Endometrium (tissue), 2 donors: ENCODE results near the gene PLEKHM1.
"Not testable (repeated sequence)": the region's sequence is repeated elsewhere in the genome, so short reads cannot be mapped to it uniquely, and the experiment has no call there.

Experiments
- FAIRE-seq: peaks from 2 replicates; lab custom pipeline; 2012; peaks lifted over from hg19 to GRCh38; lab: Jason Lieb, UNC
- donor health status: control.
- donor health status: control.

Gene PLEKHM1

GRCh38 chr17:45490615-45491433 is at the start of gene PLEKHM1:
TSS of gene PLEKHM1 (minus strand) at chr17:45490721. CDS start at chr17:45482484, 8,237 bp downstream.
- not testable (repeated sequence) for FAIRE-seq

GRCh38 chr17:45538168-45538567 is 47.6 kb upstream of the PLEKHM1 start:
- FAIRE-seq: not testable (repeated sequence)

- not testable (repeated sequence) for FAIRE-seq
Observed at GRCh38 chr17:45506072-45506471, 15.6 kb upstream of the PLEKHM1 start.

- not testable (repeated sequence) for FAIRE-seq
Observed at GRCh38 chr17:45505183-45505582, 14.7 kb upstream of the PLEKHM1 start.

DNA sequence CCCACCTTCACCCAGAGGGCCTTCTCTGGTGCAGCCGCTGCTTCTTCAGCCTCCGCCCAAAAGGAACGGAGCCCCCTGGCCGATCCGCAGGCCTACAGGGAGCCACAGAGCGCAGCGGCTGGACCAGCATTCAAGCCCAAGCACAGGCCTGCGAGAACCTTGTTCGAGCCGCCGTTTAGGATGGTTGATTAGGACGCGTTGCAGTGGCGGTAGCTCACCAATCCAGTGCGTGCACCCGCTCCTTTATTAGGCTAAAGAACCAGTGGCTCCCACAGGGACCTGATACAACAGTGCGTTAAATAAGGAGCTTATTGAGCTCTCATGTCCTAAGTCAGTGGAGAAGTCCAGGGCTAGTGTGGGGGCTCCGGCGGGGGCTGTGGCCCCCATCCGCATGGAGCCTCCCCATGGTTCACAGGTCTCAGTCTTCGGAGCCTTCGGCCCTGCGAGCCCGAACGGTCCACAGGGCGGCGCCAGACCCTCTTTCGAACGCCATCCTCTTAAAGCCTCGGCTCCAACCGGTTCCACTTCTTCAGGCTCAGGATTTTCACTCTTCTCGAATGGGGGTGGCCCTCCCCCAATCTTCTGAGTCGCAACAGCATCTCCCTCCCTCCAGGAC is 10.7 kb upstream of the PLEKHM1 start:
- FAIRE-seq: not testable (repeated sequence)

DNA sequence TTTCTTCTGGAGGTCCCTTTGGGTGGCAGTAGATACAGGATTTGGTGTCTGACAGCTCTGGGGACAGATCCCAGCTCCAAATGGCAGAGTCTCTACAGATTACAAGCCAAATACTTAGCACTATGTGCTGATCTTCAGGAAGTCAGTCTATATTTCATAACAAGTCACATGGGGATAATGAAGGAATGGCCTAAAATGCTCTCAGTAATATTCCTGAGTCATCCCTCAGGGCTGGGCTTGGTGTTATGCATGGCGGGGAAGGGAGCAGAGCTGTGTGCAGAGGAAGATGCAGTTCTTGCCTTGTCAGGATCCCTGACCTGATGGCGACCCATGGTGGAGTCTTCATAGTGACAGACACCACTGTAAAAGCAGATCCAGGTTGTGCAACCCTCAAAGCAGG is 10.0 kb upstream of the PLEKHM1 start:
- not testable (repeated sequence) for FAIRE-seq

DNA sequence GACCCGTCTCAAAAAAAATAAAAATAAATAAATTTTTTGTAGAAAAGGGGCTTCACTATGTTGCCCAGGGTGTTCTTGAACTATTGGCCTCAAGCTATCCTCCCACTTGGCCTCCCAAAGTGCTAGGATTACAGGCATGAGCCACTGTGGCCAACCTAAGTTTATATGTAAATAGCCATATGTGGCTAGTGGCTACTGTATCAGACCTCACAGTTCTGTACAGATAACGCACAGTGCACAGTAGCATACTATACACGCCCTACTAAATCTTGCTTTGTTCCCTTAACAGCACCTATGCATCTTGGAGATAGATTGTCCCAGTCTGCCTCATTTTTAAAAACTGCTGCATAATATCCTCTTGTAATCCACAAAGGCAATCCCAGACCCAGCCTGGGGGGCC is 8.7 kb upstream of the PLEKHM1 start:
- not testable (repeated sequence) for FAIRE-seq

DNA sequence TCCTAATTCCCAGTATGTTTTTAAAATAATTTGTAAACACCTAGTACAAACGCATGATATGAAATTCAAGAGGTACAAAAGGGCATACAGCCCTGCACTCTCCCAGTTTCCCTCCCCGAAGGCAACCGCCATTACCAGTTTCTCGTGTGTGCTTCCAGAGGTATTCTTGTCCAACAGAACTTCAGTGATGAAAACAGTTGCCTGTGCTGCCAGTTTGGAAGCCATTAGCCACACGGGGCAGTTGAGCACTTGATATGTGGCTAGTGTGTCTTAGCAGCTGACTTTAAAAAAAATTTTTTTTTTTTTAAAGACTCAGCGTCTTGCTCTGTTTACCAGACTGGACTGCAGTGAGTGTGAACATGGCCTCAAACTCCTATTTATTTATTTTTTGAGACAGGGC is 7.9 kb upstream of the PLEKHM1 start:
- FAIRE-seq: not testable (repeated sequence)

- not testable (repeated sequence) for FAIRE-seq
Observed at GRCh38 chr17:45497449-45497848, 6.9 kb upstream of the PLEKHM1 start.

DNA sequence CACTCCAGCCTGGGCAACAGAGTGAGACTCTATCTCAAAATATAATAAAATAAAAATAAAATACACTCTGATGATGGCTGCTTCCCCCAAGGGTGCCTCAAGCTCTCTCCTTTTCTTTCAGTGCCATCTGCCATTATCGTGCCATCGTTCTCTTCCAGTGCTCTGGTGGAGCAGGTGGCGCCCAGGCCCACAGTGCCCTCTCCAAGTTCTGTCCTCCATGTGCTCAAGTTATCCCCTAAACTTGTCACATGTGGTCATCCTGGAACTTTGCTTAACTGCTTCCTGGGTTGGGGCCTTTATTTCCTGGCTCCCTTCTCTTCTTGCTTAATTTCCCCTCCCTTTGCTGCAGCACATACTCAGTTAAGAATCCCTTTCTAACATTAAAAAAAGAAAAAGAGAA is 6.0 kb upstream of the PLEKHM1 start:
- FAIRE-seq: not testable (repeated sequence)

- not testable (repeated sequence) for FAIRE-seq
Observed at GRCh38 chr17:45494556-45494955, 4.0 kb upstream of the PLEKHM1 start.

GRCh38 chr17:45492156-45492555 is 1.6 kb upstream of the PLEKHM1 start:
- not testable (repeated sequence) for FAIRE-seq

DNA sequence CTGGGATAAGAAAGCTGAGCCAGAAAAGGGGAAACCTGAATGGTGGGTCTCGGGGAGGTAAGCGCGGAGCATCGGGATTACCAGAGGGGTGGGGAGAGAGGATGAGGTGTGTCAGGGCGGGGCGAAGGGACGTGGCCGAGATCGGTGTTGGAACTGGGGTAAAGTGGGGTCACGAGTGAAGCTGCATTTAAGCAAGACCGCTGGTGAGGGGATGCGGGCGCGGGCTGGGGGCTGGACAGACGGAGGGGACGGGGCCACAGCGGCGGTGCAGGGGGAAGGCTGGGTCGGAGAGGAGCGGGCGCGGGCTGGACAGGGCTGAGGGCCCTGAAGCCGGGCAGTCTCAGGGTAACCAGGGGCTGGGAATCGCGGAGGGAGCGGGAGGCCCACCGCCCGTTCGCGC is 323 bp downstream of the PLEKHM1 start:
- not testable (repeated sequence) for FAIRE-seq

GRCh38 chr17:45487704-45488103 is 2.8 kb downstream of the PLEKHM1 start:
- FAIRE-seq: not testable (repeated sequence)

GRCh38 chr17:45483591-45484216 is 6.8 kb downstream of the PLEKHM1 start:
- not testable (repeated sequence) for FAIRE-seq

DNA sequence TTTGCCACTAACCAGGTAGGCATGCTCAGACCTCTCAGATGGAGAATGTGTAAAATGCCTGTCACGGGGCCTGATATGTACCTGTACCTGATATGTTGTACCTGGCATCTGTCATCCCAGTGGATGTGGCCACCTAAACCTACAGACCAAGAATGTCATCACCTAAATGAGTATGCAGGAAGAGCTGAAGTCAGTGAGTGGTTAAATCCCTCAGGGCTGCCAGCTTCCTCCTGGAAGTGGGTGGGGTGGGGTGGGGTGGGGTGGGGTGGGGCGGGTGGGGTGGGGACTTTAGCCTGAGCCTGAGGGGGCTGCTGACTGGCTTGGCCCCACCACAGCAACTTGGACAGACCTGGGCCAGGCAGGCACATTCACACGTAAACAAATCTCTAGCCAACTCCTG is 7.3 kb downstream of the PLEKHM1 start:
- not testable (repeated sequence) for FAIRE-seq

GRCh38 chr17:45482317-45482716 is 8.2 kb downstream of the PLEKHM1 start:
- FAIRE-seq: not testable (repeated sequence)

DNA sequence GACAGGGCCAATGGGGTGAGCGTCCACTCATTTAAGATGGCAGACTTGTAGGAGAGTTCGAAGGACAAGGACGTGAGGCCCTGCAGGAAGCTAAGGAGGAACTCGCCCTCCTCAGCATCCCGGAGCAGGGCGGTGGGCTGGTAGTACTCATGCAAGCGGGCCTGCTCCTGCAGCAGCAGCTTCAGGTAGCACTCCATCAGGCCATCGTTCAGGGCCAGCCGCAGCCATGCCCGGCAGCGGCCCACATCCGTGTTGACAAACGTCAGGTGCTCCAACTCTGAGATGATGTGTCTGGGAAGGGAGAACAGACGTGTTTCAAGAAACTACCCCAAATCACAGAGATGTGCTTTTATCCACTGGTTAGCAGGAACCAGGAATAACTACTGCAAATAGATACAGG is 15.1 kb downstream of the PLEKHM1 start:
- FAIRE-seq: not testable (repeated sequence)

GRCh38 chr17:45472249-45472648 is 18.3 kb downstream of the PLEKHM1 start:
- not testable (repeated sequence) for FAIRE-seq

DNA sequence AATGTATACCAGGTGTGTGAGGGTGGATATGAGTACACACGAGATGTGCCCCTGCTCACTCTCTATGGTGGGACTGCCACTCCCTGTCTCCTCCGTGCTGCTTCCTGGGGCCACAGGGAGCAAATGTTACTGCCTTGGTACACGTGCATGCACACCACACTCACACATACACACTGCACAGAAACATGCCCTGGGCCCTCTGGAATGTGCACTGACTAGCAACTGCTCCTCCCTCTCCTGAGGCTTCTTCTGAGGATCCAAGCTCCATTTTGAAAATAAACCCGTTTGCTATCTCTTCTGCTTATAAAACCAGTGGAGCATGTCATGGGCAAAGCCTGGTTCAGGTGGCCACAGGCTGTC is 21.3 kb downstream of the PLEKHM1 start:
- not testable (repeated sequence) for FAIRE-seq

DNA sequence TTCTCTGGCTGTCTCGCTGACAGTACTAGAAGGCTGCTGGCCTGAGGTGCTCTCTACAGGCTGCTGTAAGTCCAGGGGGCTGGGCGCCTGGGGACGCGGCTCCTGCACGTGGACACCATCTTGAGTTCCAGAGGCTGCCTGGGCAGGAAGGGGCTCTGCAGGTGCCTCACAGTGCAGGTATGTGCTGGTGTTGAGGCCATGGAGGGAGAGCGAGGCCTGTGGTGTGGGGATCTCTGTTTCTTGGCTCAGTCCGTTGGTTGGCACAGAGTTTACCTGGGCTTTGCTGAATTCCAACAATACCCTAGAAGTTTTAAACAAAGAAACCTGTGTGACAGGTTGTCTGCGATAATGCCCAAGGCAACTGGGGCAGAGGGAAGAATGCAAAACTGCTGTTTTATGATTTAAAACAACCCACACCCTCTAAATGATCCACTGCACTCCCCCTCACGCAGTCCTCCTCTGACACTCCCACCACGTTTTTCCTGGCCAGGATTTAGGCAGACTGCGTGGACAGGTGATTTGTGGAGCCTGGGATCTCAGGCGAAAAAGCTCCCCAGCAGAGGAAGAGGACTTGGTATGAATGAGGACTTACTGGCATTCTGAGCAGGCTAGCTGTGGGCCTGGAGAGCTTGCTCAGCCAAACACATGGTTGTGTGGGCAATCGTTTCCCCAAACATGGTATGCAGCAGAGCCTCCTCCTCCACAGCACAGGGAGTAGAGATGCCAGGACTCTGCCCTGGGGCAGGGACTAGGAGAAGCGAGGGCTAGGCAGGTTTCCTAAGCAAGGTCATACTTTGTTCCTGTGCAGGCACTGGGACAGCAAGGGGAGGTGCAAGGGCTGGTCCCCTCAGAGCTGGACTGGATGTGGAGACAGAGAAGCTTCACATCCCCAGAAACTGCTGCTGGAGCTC is 22.0 kb downstream of the PLEKHM1 start:
- FAIRE-seq: not testable (repeated sequence)
